Esophagus muscularis mucosa (tissue), 4 donors: Measurements from ENCODE around the gene RHEB.
A peak's percentile ranks its signal among the peaks of the same experiment; 100 is the strongest.

ENCODE experiments used
- CTCF ChIP-seq, 3 experiments: fragments of 200-600 bp in 2 of 3; fragments of 450-650 bp in 1 of 3; sonication (generic) in 2 of 3; IDR thresholded peaks; one replicate each; pipeline ENCODE4 v1.5.1; 2017 to 2019; ENCODE audit warnings: antibody characterized with exemption in 3 of 3, mild to moderate bottlenecking in 2 of 3, moderate library complexity in 1 of 3
- EP300 ChIP-seq: sonication (generic); formaldehyde crosslinking; IDR thresholded peaks from one replicate; pipeline ENCODE4 v1.6.1; 2017; ENCODE audit warnings: antibody characterized with exemption
- POLR2A ChIP-seq: fragments of 450-650 bp; IDR thresholded peaks from one replicate; pipeline ENCODE4 v1.6.1; 2017; ENCODE audit warnings: antibody characterized with exemption, moderate library complexity, mild to moderate bottlenecking, low read depth
- POLR2AphosphoS5 ChIP-seq, 2 donors: sonication (generic); formaldehyde crosslinking; IDR thresholded peaks; one replicate each; pipeline ENCODE4 v1.6.1; 2017; ENCODE audit warnings: antibody characterized with exemption in 2 of 2

- TF ChIP-seq POLR2A, result no peak
- TF ChIP-seq CTCF (IDR thresholded peaks at IDR 0.05), result peak; percentile 42 to 55 (median 46)
- TF ChIP-seq POLR2AphosphoS5 (IDR thresholded peaks at IDR 0.05), result peak; percentile 96 to 98
- TF ChIP-seq EP300, result peak; percentile 97
Observed at GRCh38 chr7:151459726-151460473, 59.8 kb downstream of the RHEB start.
